Measurements from ENCODE around the gene NLRP8. TPM values are rescaled to one million over a fixed set of nuclear protein-coding genes. Genes with fewer than 3 reads are reported as not detected.

The NLRP8 gene
- not detected in 2 replicates for total RNA-seq (2014; rRNA removed; shearing (Covaris generic); ENCODE audit: low replicate concordance)

GRCh38 chr19:55947532-55947931, at the start of gene NLRP8:
Gene NLRP8 (plus strand): TSS chr19:55947832.
- Histone ChIP-seq H3K9me2 (replicated peaks; ENCODE audit: insufficient read depth, low read length) (no peaks in the 10 kb centered on the region), H3K9ac (ENCODE audit: low read length) (no peak within 1 kb of the TSS), H3K27me3 (ENCODE audit: low read length) (no peaks in the 10 kb centered on the region), H2AFZ (ENCODE audit: low read length) (no peak within 1 kb of the TSS), H3K4me1 (ENCODE audit: low read length) (peaks cover 7% of the 10 kb centered on the region), H3K36me3 (ENCODE audit: insufficient read depth, low read length) (no peaks in the 10 kb centered on the region), H3K27ac (ENCODE audit: low read length) (no peak within 1 kb of the TSS), H3K4me3 (ENCODE audit: low read length) (no peak within 1 kb of the TSS), H4K20me1 (ENCODE audit: insufficient read depth, low read depth, low read length) (no peaks in the 10 kb centered on the region), H3K4me2 (ENCODE audit: low read depth, low read length, poor library complexity, severe bottlenecking) (no peak within 1 kb of the TSS), H3K79me2 (ENCODE audit: low read length) (no peaks in the 10 kb centered on the region), H3K9me3 (ENCODE audit: low read length) (peaks cover 3% of the 10 kb centered on the region; the same call in 1 of the 2 replicates)
- DNase-seq: no peak

DNA sequence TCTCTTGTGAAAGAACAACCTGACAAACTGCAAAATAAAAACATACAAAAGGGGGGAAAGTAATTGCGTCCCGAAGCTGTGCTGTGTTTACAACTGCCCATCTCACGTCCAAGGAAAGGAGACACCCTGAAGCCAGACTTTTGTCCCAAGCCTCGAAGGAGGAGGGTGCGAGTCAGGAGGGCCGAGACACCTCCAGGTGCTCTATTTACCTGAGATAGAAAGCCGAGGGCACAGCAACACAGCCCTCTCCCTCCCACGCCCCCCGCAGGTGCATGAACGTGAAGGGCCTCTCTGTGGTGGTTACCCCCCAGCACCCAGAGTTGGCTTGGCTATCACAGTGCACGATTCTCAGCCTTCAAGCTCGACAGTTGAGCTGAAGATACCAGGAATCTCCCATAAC, 48.7 kb upstream of the NLRP8 start:
- DNase-seq: no peak
- Histone ChIP-seq H3K4me1 (ENCODE audit: low read length) (peaks cover 7% of the 10 kb centered on the region), H3K27me3 (ENCODE audit: low read length) (no peaks in the 10 kb centered on the region), H3K36me3 (ENCODE audit: insufficient read depth, low read length) (no peaks in the 10 kb centered on the region), H3K27ac (ENCODE audit: low read length) (no peak overlapping the region), H4K20me1 (ENCODE audit: insufficient read depth, low read depth, low read length) (no peaks in the 10 kb centered on the region), H3K79me2 (ENCODE audit: low read length) (no peaks in the 10 kb centered on the region), H2AFZ (ENCODE audit: low read length) (no peak overlapping the region), H3K9me3 (ENCODE audit: low read length) (no peaks in the 10 kb centered on the region), H3K4me2 (ENCODE audit: low read depth, low read length, poor library complexity, severe bottlenecking) (no peak overlapping the region), H3K9ac (ENCODE audit: low read length) (no peak overlapping the region), H3K4me3 (ENCODE audit: low read length) (no peak overlapping the region), H3K9me2 (replicated peaks; ENCODE audit: insufficient read depth, low read length) (no peaks in the 10 kb centered on the region)

DNA sequence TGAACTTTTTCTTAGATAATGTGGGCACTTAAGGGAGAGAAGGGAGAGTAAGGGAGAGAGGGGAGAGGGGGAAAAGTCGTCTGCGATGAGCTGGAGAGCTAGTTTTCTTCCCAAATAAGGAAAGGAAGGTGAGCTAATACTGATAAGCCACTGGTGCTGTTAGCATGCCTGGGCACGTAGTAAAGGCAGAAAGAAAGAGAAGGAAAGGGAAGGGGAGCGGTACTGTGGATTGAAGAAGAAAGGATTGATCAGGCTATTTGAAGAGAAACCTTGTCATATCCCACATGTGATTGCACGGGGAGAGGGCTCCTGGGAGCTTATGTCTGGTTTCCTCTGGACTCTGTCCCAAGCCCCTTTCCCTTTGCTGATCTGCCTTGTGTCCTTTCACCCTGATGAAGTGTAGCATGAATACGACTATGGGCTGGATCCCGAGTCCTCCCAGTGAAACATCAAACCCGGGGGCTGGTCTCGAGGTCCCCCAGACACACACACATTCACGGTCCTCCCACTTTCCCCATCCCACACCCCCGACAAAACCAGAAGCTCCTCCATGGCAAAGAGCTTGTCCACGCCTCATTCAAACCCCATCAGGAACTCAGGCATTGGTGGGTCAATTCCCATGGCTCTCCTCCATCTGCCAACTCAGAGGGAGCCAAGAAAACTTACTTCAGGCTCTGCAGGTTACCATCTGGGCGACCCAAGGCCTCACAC, 46.1 kb upstream of the NLRP8 start:
- DNase-seq: no peak
- Histone ChIP-seq H4K20me1 (ENCODE audit: insufficient read depth, low read depth, low read length) (no peaks in the 10 kb centered on the region), H3K27me3 (ENCODE audit: low read length) (no peaks in the 10 kb centered on the region), H3K27ac (ENCODE audit: low read length) (no peak overlapping the region), H3K9me3 (ENCODE audit: low read length) (no peaks in the 10 kb centered on the region), H3K36me3 (ENCODE audit: insufficient read depth, low read length) (no peaks in the 10 kb centered on the region), H2AFZ (ENCODE audit: low read length) (no peak overlapping the region), H3K9ac (ENCODE audit: low read length) (no peak overlapping the region), H3K79me2 (ENCODE audit: low read length) (no peaks in the 10 kb centered on the region), H3K4me2 (ENCODE audit: low read depth, low read length, poor library complexity, severe bottlenecking) (no peak overlapping the region), H3K4me1 (ENCODE audit: low read length) (peaks cover 7% of the 10 kb centered on the region), H3K9me2 (replicated peaks; ENCODE audit: insufficient read depth, low read length) (no peaks in the 10 kb centered on the region), H3K4me3 (ENCODE audit: low read length) (no peak overlapping the region)

GRCh38 chr19:55902080-55902751, 45.4 kb upstream of the NLRP8 start:
- no peak for DNase-seq
- Histone ChIP-seq H3K9me3 (ENCODE audit: low read length) (no peaks in the 10 kb centered on the region), H3K36me3 (ENCODE audit: insufficient read depth, low read length) (no peaks in the 10 kb centered on the region), H3K9me2 (replicated peaks; ENCODE audit: insufficient read depth, low read length) (no peaks in the 10 kb centered on the region), H3K27ac (ENCODE audit: low read length) (no peak overlapping the region), H2AFZ (ENCODE audit: low read length) (no peak overlapping the region), H3K79me2 (ENCODE audit: low read length) (no peaks in the 10 kb centered on the region), H4K20me1 (ENCODE audit: insufficient read depth, low read depth, low read length) (no peaks in the 10 kb centered on the region), H3K4me1 (ENCODE audit: low read length) (peaks cover 7% of the 10 kb centered on the region), H3K27me3 (ENCODE audit: low read length) (no peaks in the 10 kb centered on the region), H3K4me3 (ENCODE audit: low read length) (no peak overlapping the region), H3K9ac (ENCODE audit: low read length) (no peak overlapping the region), H3K4me2 (ENCODE audit: low read depth, low read length, poor library complexity, severe bottlenecking) (no peak overlapping the region)

GRCh38 chr19:55907286-55907685, 40.3 kb upstream of the NLRP8 start:
- Histone ChIP-seq H2AFZ (ENCODE audit: low read length) (no peak overlapping the region), H3K36me3 (ENCODE audit: insufficient read depth, low read length) (no peaks in the 10 kb centered on the region), H4K20me1 (ENCODE audit: insufficient read depth, low read depth, low read length) (no peaks in the 10 kb centered on the region), H3K27me3 (ENCODE audit: low read length) (no peaks in the 10 kb centered on the region), H3K9me2 (replicated peaks; ENCODE audit: insufficient read depth, low read length) (no peaks in the 10 kb centered on the region), H3K4me1 (ENCODE audit: low read length) (peaks cover 5% of the 10 kb centered on the region), H3K4me2 (ENCODE audit: low read depth, low read length, poor library complexity, severe bottlenecking) (no peak overlapping the region), H3K9me3 (ENCODE audit: low read length) (no peaks in the 10 kb centered on the region), H3K4me3 (ENCODE audit: low read length) (no peak overlapping the region), H3K27ac (ENCODE audit: low read length) (no peak overlapping the region), H3K9ac (ENCODE audit: low read length) (no peak overlapping the region), H3K79me2 (ENCODE audit: low read length) (no peaks in the 10 kb centered on the region)
- no peak for DNase-seq

DNA sequence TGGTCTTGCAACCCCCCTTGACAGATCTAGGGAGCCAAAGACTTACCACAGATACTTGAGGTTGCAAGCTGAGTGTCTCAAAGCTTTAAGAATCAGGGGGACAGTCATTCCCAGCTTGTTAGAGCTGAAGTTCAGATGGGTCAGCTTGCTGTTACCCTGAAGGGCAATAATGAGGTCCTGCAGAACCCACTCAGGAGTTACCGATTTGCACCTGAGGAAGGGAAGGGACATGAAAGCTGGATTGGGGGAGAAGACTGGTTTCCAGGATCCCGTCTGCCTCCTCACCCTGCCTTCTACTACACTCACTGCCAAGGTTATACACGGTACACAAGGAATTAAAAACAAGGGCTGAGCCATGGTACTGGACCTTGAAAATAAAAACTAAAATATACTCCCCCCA, 39.9 kb upstream of the NLRP8 start:
- Histone ChIP-seq H3K9ac (ENCODE audit: low read length) (no peak overlapping the region), H3K9me3 (ENCODE audit: low read length) (no peaks in the 10 kb centered on the region), H2AFZ (ENCODE audit: low read length) (no peak overlapping the region), H3K27ac (ENCODE audit: low read length) (no peak overlapping the region), H4K20me1 (ENCODE audit: insufficient read depth, low read depth, low read length) (no peaks in the 10 kb centered on the region), H3K79me2 (ENCODE audit: low read length) (no peaks in the 10 kb centered on the region), H3K4me2 (ENCODE audit: low read depth, low read length, poor library complexity, severe bottlenecking) (no peak overlapping the region), H3K27me3 (ENCODE audit: low read length) (no peaks in the 10 kb centered on the region), H3K36me3 (ENCODE audit: insufficient read depth, low read length) (no peaks in the 10 kb centered on the region), H3K4me1 (ENCODE audit: low read length) (peaks cover 5% of the 10 kb centered on the region), H3K9me2 (replicated peaks; ENCODE audit: insufficient read depth, low read length) (no peaks in the 10 kb centered on the region), H3K4me3 (ENCODE audit: low read length) (no peak overlapping the region)
- no peak for DNase-seq

GRCh38 chr19:55909801-55910200, 37.8 kb upstream of the NLRP8 start:
- Histone ChIP-seq H3K4me2 (ENCODE audit: low read depth, low read length, poor library complexity, severe bottlenecking) (no peak overlapping the region), H3K4me3 (ENCODE audit: low read length) (no peak overlapping the region), H3K27ac (ENCODE audit: low read length) (no peak overlapping the region), H3K9me3 (ENCODE audit: low read length) (no peaks in the 10 kb centered on the region), H4K20me1 (ENCODE audit: insufficient read depth, low read depth, low read length) (no peaks in the 10 kb centered on the region), H3K27me3 (ENCODE audit: low read length) (no peaks in the 10 kb centered on the region), H3K9ac (ENCODE audit: low read length) (no peak overlapping the region), H3K79me2 (ENCODE audit: low read length) (no peaks in the 10 kb centered on the region), H3K36me3 (ENCODE audit: insufficient read depth, low read length) (no peaks in the 10 kb centered on the region), H2AFZ (ENCODE audit: low read length) (no peak overlapping the region), H3K9me2 (replicated peaks; ENCODE audit: insufficient read depth, low read length) (no peaks in the 10 kb centered on the region), H3K4me1 (ENCODE audit: low read length) (peaks cover 5% of the 10 kb centered on the region)
- DNase-seq: no peak

DNA sequence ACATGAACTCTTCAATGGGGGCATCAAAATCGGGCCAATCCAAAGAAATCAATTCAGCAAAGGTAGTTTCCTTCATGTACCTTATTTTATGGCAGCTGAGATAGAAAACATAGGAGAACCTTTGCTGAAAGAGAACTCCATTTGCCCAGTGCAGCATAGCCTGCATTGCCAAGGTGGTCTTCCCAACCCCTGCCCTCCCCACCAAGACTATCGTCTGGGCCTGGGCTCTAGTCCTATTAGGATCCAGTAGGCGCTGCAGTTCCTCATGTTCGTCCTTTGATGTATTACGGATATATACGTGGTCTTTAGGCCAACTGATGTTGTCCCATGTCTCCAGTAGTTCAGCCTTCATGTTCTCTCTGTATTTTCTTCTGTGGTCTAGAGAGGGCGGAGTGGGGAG, 34.7 kb upstream of the NLRP8 start:
- H3K9ac ChIP-seq (ENCODE audit: low read length): no peak overlapping the region
- no peaks in the 10 kb centered on the region for H3K9me2 ChIP-seq (replicated peaks; ENCODE audit: insufficient read depth, low read length)
- H3K4me2 ChIP-seq (ENCODE audit: low read depth, low read length, poor library complexity, severe bottlenecking): no peak overlapping the region
- H2AFZ ChIP-seq (ENCODE audit: low read length): no peak overlapping the region
- H3K79me2 ChIP-seq (ENCODE audit: low read length): no peaks in the 10 kb centered on the region
- H3K4me3 ChIP-seq (ENCODE audit: low read length): no peak overlapping the region
- no peaks in the 10 kb centered on the region for H4K20me1 ChIP-seq (ENCODE audit: insufficient read depth, low read depth, low read length)
- H3K27me3 ChIP-seq (ENCODE audit: low read length): no peaks in the 10 kb centered on the region
- H3K4me1 ChIP-seq (ENCODE audit: low read length): peaks cover 5% of the 10 kb centered on the region
- no peak overlapping the region for H3K27ac ChIP-seq (ENCODE audit: low read length)
- peaks cover 2% of the 10 kb centered on the region; the same call in 1 of the 2 replicates for H3K9me3 ChIP-seq (ENCODE audit: low read length)
- DNase-seq: no peak
- H3K36me3 ChIP-seq (ENCODE audit: insufficient read depth, low read length): no peaks in the 10 kb centered on the region
